ENCODE measurements around the gene NFE2L3.
"Not testable (repeated sequence)": the region's sequence is repeated elsewhere in the genome, so short reads cannot be mapped to it uniquely, and the experiment has no call there.

The NFE2L3 gene

GRCh38 chr7:26147646-26148306, 4.2 kb upstream of the NFE2L3 start:
- not testable (repeated sequence) for DNase-seq

- DNase-seq: not testable (repeated sequence)
Measured at GRCh38 chr7:26148307-26148700, 3.7 kb upstream of the NFE2L3 start.

- DNase-seq: no peak
Measured at GRCh38 chr7:26149391-26149977, 2.5 kb upstream of the NFE2L3 start.

- DNase-seq: no peak
Measured at GRCh38 chr7:26151096-26151495, 902 bp upstream of the NFE2L3 start.

GRCh38 chr7:26151650-26151952, 397 bp upstream of the NFE2L3 start:
- DNase-seq: no peak

GRCh38 chr7:26152782-26153240, 813 bp downstream of the NFE2L3 start:
- DNase-seq: not testable (repeated sequence)

GRCh38 chr7:26153241-26153822, 1.3 kb downstream of the NFE2L3 start:
- no peak for DNase-seq

GRCh38 chr7:26153823-26154783, 2.1 kb downstream of the NFE2L3 start:
- DNase-seq: no peak

- DNase-seq: no peak
Measured at GRCh38 chr7:26155531-26156375, 3.8 kb downstream of the NFE2L3 start.

GRCh38 chr7:26156451-26157420, 4.7 kb downstream of the NFE2L3 start:
- DNase-seq: no peak

- DNase-seq: no peak
Measured at GRCh38 chr7:26157520-26158105, 5.6 kb downstream of the NFE2L3 start.

- no peak for DNase-seq
Measured at GRCh38 chr7:26159243-26159642, 7.2 kb downstream of the NFE2L3 start.

- DNase-seq: no peak
Measured at GRCh38 chr7:26160896-26161295, 8.9 kb downstream of the NFE2L3 start.

- DNase-seq: no peak
Measured at GRCh38 chr7:26162431-26162830, 10.4 kb downstream of the NFE2L3 start.

GRCh38 chr7:26163804-26164203, 11.8 kb downstream of the NFE2L3 start:
- not testable (repeated sequence) for DNase-seq

- DNase-seq: no peak
Measured at GRCh38 chr7:26165950-26166683, 14.1 kb downstream of the NFE2L3 start.

GRCh38 chr7:26166684-26167266, 14.8 kb downstream of the NFE2L3 start:
- DNase-seq: no peak

GRCh38 chr7:26167303-26167934, 15.4 kb downstream of the NFE2L3 start:
- no peak for DNase-seq

- DNase-seq: no peak
Measured at GRCh38 chr7:26168458-26169023, 16.5 kb downstream of the NFE2L3 start.
